Peyer's patch (tissue), 4 donors: Measurements from ENCODE around the gene LRRC28.

Experiments
- POLR2A ChIP-seq, 2 donors: fragments of 450-650 bp; IDR thresholded peaks; one replicate each; pipeline ENCODE4 v1.5.1; 2017; ENCODE audit warnings: antibody characterized with exemption in 2 of 2, mild to moderate bottlenecking in 2 of 2, moderate library complexity in 2 of 2
- TF ChIP-seq, protein P1 (sequence below), 6 experiments: fragments of 450-650 bp in 4 of 6; fragments of 200-600 bp in 2 of 6; sonication (generic) in 1 of 6; IDR thresholded peaks; one replicate each; pipeline ENCODE4 v1.5.1; 2017 to 2019; ENCODE audit warnings: antibody characterized with exemption in 6 of 6, mild to moderate bottlenecking in 3 of 6, moderate library complexity in 1 of 6

DNA sequence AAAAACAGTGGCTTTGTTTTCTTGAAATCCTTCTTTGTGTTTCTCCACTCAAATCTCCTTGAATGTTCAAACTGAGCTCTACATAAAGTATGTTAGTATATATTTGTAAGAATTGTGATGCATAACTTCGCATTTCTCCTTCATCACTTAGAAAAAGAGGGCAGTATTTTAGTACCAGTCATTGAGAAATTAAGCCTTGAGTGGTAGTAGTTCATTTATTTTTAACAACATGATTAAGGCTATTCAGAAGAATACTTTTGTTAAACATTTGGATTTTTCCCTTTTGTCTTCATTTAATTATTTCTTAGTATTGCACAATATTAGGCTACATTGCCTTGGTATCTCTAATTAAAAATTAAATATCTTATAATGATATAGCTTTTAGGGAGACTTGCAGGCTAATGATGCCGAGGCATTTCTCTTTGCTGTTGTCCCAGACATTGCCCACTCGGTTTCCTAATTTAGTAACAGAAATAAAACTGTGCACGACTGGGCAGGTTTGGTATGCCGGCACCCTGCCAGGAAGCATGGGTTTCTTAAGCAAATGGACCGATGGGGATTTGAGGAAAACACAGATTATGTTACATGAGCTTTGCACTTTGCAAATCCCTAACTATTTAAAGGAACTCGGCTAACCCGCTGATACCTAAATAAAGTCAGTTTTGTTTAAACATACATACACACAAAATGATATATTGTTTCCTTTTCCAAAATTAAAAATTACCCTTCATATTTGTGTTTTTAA is 54.7 kb downstream of the LRRC28 start:
- TF ChIP-seq, protein P1, sequence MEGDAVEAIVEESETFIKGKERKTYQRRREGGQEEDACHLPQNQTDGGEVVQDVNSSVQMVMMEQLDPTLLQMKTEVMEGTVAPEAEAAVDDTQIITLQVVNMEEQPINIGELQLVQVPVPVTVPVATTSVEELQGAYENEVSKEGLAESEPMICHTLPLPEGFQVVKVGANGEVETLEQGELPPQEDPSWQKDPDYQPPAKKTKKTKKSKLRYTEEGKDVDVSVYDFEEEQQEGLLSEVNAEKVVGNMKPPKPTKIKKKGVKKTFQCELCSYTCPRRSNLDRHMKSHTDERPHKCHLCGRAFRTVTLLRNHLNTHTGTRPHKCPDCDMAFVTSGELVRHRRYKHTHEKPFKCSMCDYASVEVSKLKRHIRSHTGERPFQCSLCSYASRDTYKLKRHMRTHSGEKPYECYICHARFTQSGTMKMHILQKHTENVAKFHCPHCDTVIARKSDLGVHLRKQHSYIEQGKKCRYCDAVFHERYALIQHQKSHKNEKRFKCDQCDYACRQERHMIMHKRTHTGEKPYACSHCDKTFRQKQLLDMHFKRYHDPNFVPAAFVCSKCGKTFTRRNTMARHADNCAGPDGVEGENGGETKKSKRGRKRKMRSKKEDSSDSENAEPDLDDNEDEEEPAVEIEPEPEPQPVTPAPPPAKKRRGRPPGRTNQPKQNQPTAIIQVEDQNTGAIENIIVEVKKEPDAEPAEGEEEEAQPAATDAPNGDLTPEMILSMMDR (IDR thresholded peaks at IDR 0.05), result no peak
- no peak for TF ChIP-seq POLR2A (IDR thresholded peaks at IDR 0.05)
